HEK293 (cell line): ENCODE results near the gene AOC3.

Source experiments
- CTCF ChIP-seq: fragments of 450-650 bp; formaldehyde crosslinking; IDR thresholded peaks from 2 replicates; pipeline ENCODE4 v1.5.1; 2016; ENCODE audit warnings: missing biosample characterization, missing genetic modification characterization
- IKZF3 ChIP-seq: fragments of 450-650 bp; IDR thresholded peaks from 2 replicates; pipeline ENCODE4 v1.5.0; 2018; ENCODE audit warnings: missing biosample characterization, mild to moderate bottlenecking, missing genetic modification characterization, moderate library complexity
- REST ChIP-seq: fragments of 450-650 bp; formaldehyde crosslinking; IDR thresholded peaks from 2 replicates; pipeline ENCODE4 v1.5.1; 2016; ENCODE audit warnings: missing biosample characterization, missing genetic modification characterization
- SCRT1 ChIP-seq: fragments of 450-650 bp; formaldehyde crosslinking; IDR thresholded peaks from 2 replicates; pipeline ENCODE4 v1.5.1; 2016; ENCODE audit warnings: missing biosample characterization, missing genetic modification characterization, borderline replicate concordance
- ZNF121 ChIP-seq: fragments of 450-650 bp; formaldehyde crosslinking; IDR thresholded peaks from 2 replicates; pipeline ENCODE4 v1.5.1; 2016; ENCODE audit warnings: missing biosample characterization, missing genetic modification characterization
- ZNF174 ChIP-seq: fragments of 450-650 bp; formaldehyde crosslinking; IDR thresholded peaks from 2 replicates; pipeline ENCODE4 v1.5.0; 2017; ENCODE audit warnings: missing biosample characterization, mild to moderate bottlenecking, missing genetic modification characterization
- ZNF175 ChIP-seq: fragments of 450-650 bp; formaldehyde crosslinking; IDR thresholded peaks from 2 replicates; pipeline ENCODE4 v1.5.1; 2016; ENCODE audit warnings: missing biosample characterization, missing genetic modification characterization
- ZNF280D ChIP-seq: fragments of 450-650 bp; formaldehyde crosslinking; IDR thresholded peaks from 2 replicates; pipeline ENCODE4 v1.5.1; 2016; ENCODE audit warnings: missing biosample characterization, missing genetic modification characterization
- ZNF404 ChIP-seq: fragments of 450-650 bp; formaldehyde crosslinking; IDR thresholded peaks from 2 replicates; pipeline ENCODE4 v1.5.1; 2017; ENCODE audit warnings: missing biosample characterization, missing genetic modification characterization
- ZNF645 ChIP-seq: fragments of 450-650 bp; formaldehyde crosslinking; IDR thresholded peaks from 2 replicates; pipeline ENCODE4; 2016; ENCODE audit warnings: missing biosample characterization, missing genetic modification characterization
- ZNF777 ChIP-seq: fragments of 450-650 bp; formaldehyde crosslinking; IDR thresholded peaks from 2 replicates; pipeline ENCODE4 v1.5.1; 2017; ENCODE audit warnings: missing biosample characterization, missing genetic modification characterization, borderline replicate concordance
- ZNF785 ChIP-seq: fragments of 450-650 bp; formaldehyde crosslinking; IDR thresholded peaks from 2 replicates; pipeline ENCODE4 v1.5.1; 2016; ENCODE audit warnings: missing biosample characterization, missing genetic modification characterization

- TF ChIP-seq ZNF404 (tag by site-specific recombination) = no peak
- no peak for TF ChIP-seq CTCF (tag by site-specific recombination)
- TF ChIP-seq REST (tag by site-specific recombination) = no peak
- TF ChIP-seq ZNF645 (tag by site-specific recombination) = no peak
- no peak for TF ChIP-seq SCRT1 (tag by site-specific recombination)
- TF ChIP-seq IKZF3 (tag by site-specific recombination) = no peak
- no peak for TF ChIP-seq ZNF280D (tag by site-specific recombination)
- TF ChIP-seq ZNF785 (tag by site-specific recombination) = no peak
- TF ChIP-seq ZNF175 = no peak
- no peak for TF ChIP-seq ZNF777 (tag by site-specific recombination)
- no peak for TF ChIP-seq ZNF174 (tag by site-specific recombination)
- TF ChIP-seq ZNF121 = no peak
Observed at GRCh38 chr17:42868338-42868737, 17.3 kb downstream of the AOC3 start.
